PC-3 (cell line): ENCODE results near the gene ENTREP3. TPM values are rescaled to one million over a fixed set of nuclear protein-coding genes. Genes with fewer than 3 reads are reported as not detected.

Experiments used
- ATAC-seq: fragments of 200-7000 bp; cut with Tn5 transposase; 2 replicates; pipeline ENCODE4 v1.9.1; 2020; ENCODE audit warnings: mild to moderate bottlenecking, moderate library complexity
- BruUV-seq: library from RNA; stranded (reverse); fragments of 400-500 nt; replicated peaks from 2 replicates; lab custom pipeline; 2021; lab: Mats Ljungman, UMichigan
- CTCF ChIA-PET: fragments of 300-600 bp; sonication (Branson Sonifier 250); formaldehyde crosslinking; loops from one replicate; lab custom pipeline; 2022; ENCODE audit warnings: antibody characterized with exemption; lab: Charles Lee
- POLR2A ChIA-PET: fragments of 300-600 bp; sonication (Branson Sonifier 250); formaldehyde crosslinking; loops from one replicate; lab custom pipeline; 2022; ENCODE audit warnings: antibody characterized with exemption; ENCODE audit not compliant: unreplicated experiment; lab: Charles Lee
- DNase-seq: peaks from one replicate; pipeline ENCODE4 v3.0.0-alpha.2; 2015
- H2AFZ ChIP-seq: fragments of 300-600 bp; sonication (generic); 2 replicates; pipeline ENCODE4 v1.6.0; 2016; ENCODE audit warnings: antibody characterized with exemption, low read length
- H3F3A ChIP-seq: fragments of 300-600 bp; sonication (generic); one replicate; pipeline ENCODE4 v1.6.0; 2017; ENCODE audit warnings: antibody characterized with exemption, low read length, control low read depth, mild to moderate bottlenecking; ENCODE audit not compliant: unreplicated experiment
- H3K27ac ChIP-seq: fragments of 300-600 bp; sonication (generic); 2 replicates; pipeline ENCODE4 v1.5.1; 2016; ENCODE audit warnings: mild to moderate bottlenecking, low read length
- H3K27me3 ChIP-seq: fragments of 300-600 bp; sonication (generic); 2 replicates; pipeline ENCODE4 v1.6.1; 2016; ENCODE audit warnings: low read length, mixed read lengths
- H3K36me3 ChIP-seq: fragments of 300-600 bp; sonication (generic); 2 replicates; pipeline ENCODE4 v1.6.1; 2016; ENCODE audit warnings: low read depth, mixed run types, low read length, mixed read lengths
- H3K4me1 ChIP-seq: fragments of 300-600 bp; sonication (generic); 2 replicates; pipeline ENCODE4 v1.5.1; 2016; ENCODE audit warnings: low read length; ENCODE audit not compliant: insufficient read depth
- H3K4me2 ChIP-seq: fragments of 300-600 bp; sonication (generic); 2 replicates; pipeline ENCODE4 v1.6.0; 2016; ENCODE audit warnings: low read length
- H3K4me3 ChIP-seq: fragments of 300-600 bp; sonication (generic); 2 replicates; pipeline ENCODE4 v1.5.1; 2016; ENCODE audit warnings: mild to moderate bottlenecking, low read length, mixed read lengths
- H3K79me2 ChIP-seq: fragments of 300-600 bp; sonication (generic); 2 replicates; pipeline ENCODE4 v1.6.1; 2017; ENCODE audit warnings: low read length, mixed read lengths
- H3K9ac ChIP-seq: fragments of 300-600 bp; sonication (generic); 2 replicates; pipeline ENCODE4 v1.6.0; 2016; ENCODE audit warnings: mild to moderate bottlenecking, low read length
- H3K9me2 ChIP-seq: fragments of 300-600 bp; sonication (generic); replicated peaks from 2 replicates; pipeline ENCODE4 v1.6.1; 2016; ENCODE audit warnings: mixed run types, low read length, mixed read lengths
- H3K9me3 ChIP-seq: fragments of 300-600 bp; sonication (generic); 2 replicates; pipeline ENCODE4 v1.6.1; 2016; ENCODE audit warnings: low read length, mixed read lengths
- H4K20me1 ChIP-seq: fragments of 300-600 bp; sonication (generic); 2 replicates; pipeline ENCODE4 v1.6.1; 2016; ENCODE audit warnings: low read length, mixed read lengths
- CTCF ChIP-seq: fragments of 300-600 bp; sonication (generic); conservative IDR thresholded peaks from 2 replicates; pipeline ENCODE4 v1.5.1; 2017; ENCODE audit warnings: antibody characterized with exemption, low read depth, mild to moderate bottlenecking, low read length
- EZH2 ChIP-seq: fragments of 300-600 bp; sonication (generic); IDR thresholded peaks from one replicate; pipeline ENCODE4 v1.6.1; 2017; ENCODE audit warnings: antibody characterized with exemption, mild to moderate bottlenecking, low read length; ENCODE audit not compliant: unreplicated experiment
- EZH2phosphoT487 ChIP-seq: fragments of 300-600 bp; sonication (generic); IDR thresholded peaks from 2 replicates; pipeline ENCODE4 v1.6.1; 2018; ENCODE audit warnings: mild to moderate bottlenecking, antibody characterized with exemption, low read length, borderline replicate concordance
- intact Hi-C: fragments of 100-400 bp; cut with micrococcal nuclease; formaldehyde crosslinking; loops from 2 replicates; pipeline ENCODE4 v1.9.0; 2023
- total RNA-seq: library from RNA; depleted of rRNA; stranded (reverse); fragments of >200 nt; gene quantifications from 2 replicates; pipeline ENCODE4 v1.2.3, GENCODE V29; 2014

Gene ENTREP3
- total RNA-seq, 1 experiment from 2014 or later, result 30.9 TPM

- BruUV-seq, result no TSS peak
- ATAC-seq (peak; percentile 42), DNase-seq (peak; percentile 93)
- Histone ChIP-seq H3K4me2 (peak overlapping the region; percentile 95), H2AFZ (peak overlapping the region; percentile 46; the same call in 1 of the 2 replicates), H3K36me3 (no peaks in the 10 kb centered on the region; the same call in 1 of the 2 replicates), H3K9me3 (no peaks in the 10 kb centered on the region), H3K9me2 (no peaks in the 10 kb centered on the region), H3K4me1 (peaks cover 26% of the 10 kb centered on the region), H4K20me1 (no peaks in the 10 kb centered on the region), H3K4me3 (peak overlapping the region; percentile 16; the same call in 1 of the 2 replicates), H3F3A (no peaks in the 10 kb centered on the region), H3K79me2 (peaks cover 12% of the 10 kb centered on the region), H3K9ac (no peak overlapping the region; the same call in 1 of the 2 replicates), H3K27ac (peak overlapping the region; percentile 7; the same call in 1 of the 2 replicates), H3K27me3 (no peaks in the 10 kb centered on the region)
- ChIA-PET CTCF (interaction anchor here (0.5 to 2.0 kb wide), 9 partner anchors 13 to 73 kb away, joined by 3 to 12 read pairs (median 9); partner anchors contain the start of genes CLK2 and KRTCAP2), POLR2A (interaction anchor here (0.6 to 0.9 kb wide), 4 partner anchors 17 to 37 kb away, joined by 3 to 8 read pairs (median 4); partner anchors contain the start of gene KRTCAP2)
- intact Hi-C loops, result loop anchor here (1.0 to 5.0 kb wide), 4 partner anchors 20 to 118 kb away; a partner anchor contains a TSS
- TF ChIP-seq EZH2phosphoT487 (no peak), EZH2 (no peak), CTCF (peak; percentile 95)
Observed at GRCh38 chr1:155206891-155207805, 48.1 kb downstream of the ENTREP3 start.

- H4K20me1 ChIP-seq, result no peaks in the 10 kb centered on the region
- no peak overlapping the region for H3K9ac ChIP-seq
- no peaks in the 10 kb centered on the region for H3F3A ChIP-seq
- intact Hi-C loops, result loop anchor here (1.0 to 5.0 kb wide), 3 partner anchors 36 to 119 kb away; a partner anchor contains a TSS
- H3K27ac ChIP-seq, result no peak overlapping the region
- H3K9me3 ChIP-seq, result no peaks in the 10 kb centered on the region
- ChIA-PET POLR2A (interaction anchor here (0.5 to 0.9 kb wide), 2 partner anchors 12 to 33 kb away, joined by 4 to 5 read pairs; partner anchors contain the start of gene KRTCAP2), CTCF (no interaction called here)
- H3K27me3 ChIP-seq, result no peaks in the 10 kb centered on the region
- BruUV-seq, result no TSS peak
- no peak overlapping the region for H3K4me2 ChIP-seq
- peaks cover 26% of the 10 kb centered on the region for H3K4me1 ChIP-seq
- H3K79me2 ChIP-seq, result peaks cover 12% of the 10 kb centered on the region
- H3K36me3 ChIP-seq, result no peaks in the 10 kb centered on the region
- no peak overlapping the region for H2AFZ ChIP-seq
- no peak for DNase-seq
- no peak for ATAC-seq
- H3K4me3 ChIP-seq, result no peak overlapping the region
- no peak for TF ChIP-seq EZH2
- TF ChIP-seq CTCF, result no peak
- TF ChIP-seq EZH2phosphoT487, result no peak
- H3K9me2 ChIP-seq, result no peaks in the 10 kb centered on the region
Observed at GRCh38 chr1:155205969-155206593, 49.2 kb downstream of the ENTREP3 start.
